ENCODE results near the gene GPR42.
"Not testable (repeated sequence)": the region's sequence is repeated elsewhere in the genome, so short reads cannot be mapped to it uniquely, and the experiment has no call there.

Gene GPR42

DNA sequence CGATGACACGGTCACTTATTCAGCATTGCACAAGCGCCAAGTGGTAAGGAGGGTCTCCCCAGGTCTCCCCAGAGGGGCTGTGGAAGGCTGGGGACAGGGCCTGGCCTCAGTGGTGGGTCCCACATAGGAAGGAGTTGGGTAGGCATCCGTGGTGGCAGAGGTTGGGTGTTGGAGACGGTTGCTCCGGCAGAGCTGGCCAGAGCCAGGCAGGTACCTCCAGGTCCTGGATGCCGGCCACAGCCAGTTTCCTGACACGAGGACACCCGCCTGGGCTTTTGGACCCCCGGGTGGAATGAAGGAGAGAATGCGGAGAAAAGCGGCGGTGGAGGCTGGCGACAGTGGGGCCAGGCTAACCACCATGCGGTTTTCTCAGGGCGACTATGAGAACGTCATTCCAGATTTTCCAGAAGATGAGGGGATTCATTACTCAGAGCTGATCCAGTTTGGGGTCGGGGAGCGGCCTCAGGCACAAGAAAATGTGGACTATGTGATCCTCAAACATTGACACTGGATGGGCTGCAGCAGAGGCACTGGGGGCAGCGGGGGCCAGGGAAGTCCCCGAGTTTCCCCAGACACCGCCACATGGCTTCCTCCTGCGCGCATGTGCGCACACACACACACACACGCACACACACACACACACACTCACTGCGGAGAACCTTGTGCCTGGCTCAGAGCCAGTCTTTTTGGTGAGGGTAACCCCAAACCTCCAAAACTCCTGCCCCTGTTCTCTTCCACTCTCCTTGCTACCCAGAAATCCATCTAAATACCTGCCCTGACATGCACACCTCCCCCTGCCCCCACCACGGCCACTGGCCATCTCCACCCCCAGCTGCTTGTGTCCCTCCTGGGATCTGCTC lies 24.4 kb upstream of the GPR42 start:
- in situ Hi-C loops (cut with HindIII; ENCODE audit: low sequenced_read_pairs): no loop called here

DNA sequence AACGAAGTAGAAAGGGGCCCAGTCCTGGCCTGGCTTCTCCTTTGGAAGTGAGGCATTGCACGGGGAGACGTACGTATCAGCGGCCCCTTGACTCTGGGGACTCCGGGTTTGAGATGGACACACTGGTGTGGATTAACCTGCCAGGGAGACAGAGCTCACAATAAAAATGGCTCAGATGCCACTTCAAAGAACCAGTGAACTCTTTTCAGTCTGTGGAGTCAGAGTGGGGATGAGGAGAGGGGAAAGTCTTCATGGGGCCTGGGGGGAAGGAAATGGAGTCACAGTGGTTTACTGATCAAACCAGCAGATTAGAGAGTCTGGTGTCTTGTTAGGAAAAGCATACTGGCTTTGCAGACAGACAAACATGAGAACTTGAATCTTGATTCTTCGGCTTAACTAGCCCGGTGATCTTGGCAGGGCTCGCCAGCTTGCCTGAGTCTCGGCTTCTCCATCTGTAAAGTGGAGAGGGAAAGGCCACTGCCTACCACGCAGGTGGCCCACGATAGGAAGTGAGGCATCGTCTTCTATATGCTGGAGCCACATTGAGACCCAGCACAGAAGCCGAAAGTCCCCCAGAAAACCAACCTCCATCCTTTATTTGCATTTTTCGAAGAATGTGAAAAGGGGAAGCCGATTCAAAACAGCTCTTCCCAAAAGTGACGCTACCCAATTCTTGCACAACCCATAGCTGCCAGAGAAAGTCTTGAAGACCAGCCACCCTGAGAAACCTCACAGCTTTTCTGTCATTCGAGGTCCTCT lies 23.5 kb upstream of the GPR42 start, which contains the start of gene FFAR1:
TSS of gene FFAR1 (plus strand) at position 732 of the 759 bp plus-strand sequence. CDS start 3,650 bp downstream, outside the sequence.
- in situ Hi-C loops (cut with HindIII; ENCODE audit: low sequenced_read_pairs): no loop called here

DNA sequence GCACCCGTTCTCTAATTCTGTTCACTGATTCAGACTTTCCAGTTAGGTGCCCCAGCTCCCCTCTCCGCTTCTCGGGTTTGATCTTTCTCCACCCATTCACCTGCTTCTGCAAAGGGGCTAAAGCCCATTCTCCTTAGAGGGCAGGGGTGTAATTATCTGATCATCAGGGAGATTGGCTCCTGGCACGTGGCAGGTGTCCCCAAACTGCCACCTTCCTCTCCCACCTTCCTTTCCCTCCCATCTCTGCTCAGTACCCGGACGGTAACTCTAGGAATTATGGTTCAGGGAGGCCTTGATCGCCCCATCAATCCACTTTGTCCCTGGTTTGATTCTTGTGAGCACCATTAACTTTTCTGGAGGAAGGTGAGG lies 23.0 kb upstream of the GPR42 start:
- in situ Hi-C loops (cut with HindIII; ENCODE audit: low sequenced_read_pairs): no loop called here

DNA sequence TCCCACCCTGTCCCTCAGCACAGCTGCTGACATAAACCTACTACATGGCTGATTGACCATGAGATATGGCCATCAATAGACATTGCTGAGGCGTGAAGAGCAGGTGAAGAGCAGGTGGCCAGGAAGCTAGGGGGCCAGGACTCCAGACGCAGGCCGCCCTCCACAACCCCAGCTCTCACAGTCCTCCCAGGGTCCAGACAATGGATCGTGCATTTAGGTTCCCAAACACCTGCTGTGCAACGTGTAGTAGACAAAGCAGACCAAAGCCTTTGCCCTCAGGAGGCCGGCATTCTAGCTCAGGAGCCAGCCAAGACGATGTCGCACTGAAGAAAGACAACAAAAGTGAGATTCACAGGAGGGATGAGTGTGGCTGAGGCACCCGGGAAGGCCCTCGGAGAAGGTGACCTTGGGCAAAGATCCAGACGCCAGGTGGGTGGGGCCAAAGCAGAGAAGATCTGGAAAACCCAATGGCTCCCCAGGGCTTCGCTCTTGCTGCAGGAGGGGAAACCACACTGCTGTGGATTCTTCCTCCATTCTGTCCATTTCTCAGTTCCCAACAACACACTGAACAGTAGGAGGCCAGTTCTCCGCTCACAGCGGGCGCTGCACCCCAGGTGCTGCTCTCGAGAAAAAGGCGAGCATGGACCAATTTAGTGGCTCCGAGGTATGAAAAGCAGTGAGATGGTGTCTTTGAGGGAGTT lies 21.8 kb upstream of the GPR42 start:
- in situ Hi-C loops (cut with HindIII; ENCODE audit: low sequenced_read_pairs): no loop called here

DNA sequence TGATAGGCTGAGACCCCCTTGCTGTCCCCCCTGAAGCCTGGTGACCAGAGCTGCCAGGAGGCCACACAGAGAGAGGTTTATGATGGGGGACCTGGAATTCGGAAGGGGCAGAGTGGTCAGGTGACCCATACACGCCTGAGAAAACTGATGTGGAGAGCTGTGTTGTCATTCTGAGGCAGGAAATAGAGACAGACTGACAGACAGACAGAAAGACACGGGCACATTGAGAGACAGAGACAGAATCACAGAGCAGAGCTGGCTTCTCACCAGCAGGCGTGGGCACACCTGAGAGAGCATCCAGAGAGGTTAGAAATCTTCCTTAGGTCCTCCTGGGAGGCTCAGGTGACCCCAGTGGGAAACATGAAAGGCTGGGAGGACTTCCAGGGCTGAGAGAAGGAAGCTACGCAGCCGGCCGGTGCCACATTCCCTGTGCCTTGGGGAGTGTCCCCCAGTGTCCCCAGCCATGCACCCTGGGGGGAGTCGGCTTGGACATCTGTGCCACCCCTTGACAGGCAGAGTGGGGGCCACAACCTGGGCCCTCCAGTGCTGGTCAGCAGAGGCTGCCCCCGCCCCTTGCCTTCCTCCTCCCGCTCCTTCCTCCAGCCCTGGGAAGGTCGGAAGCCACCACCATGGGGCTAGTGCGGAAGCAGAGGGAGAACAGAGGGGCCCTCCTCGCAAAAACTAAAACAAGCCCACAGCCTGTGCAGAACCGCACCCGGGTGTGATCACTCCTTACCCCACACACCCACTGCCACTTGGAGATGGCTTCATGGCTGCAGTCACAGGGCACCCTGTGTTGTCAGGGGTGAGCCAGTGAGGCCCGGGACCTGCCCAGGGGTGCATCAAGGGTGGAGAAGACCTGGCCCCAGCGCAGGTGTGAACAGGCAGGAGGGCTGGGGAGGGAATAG lies 21.0 kb upstream of the GPR42 start:
- in situ Hi-C loops (cut with HindIII; ENCODE audit: low sequenced_read_pairs): loop anchor here (5.0 kb wide), 5 partner anchors 42 to 137 kb away; partner anchors contain the start of gene HAMP

DNA sequence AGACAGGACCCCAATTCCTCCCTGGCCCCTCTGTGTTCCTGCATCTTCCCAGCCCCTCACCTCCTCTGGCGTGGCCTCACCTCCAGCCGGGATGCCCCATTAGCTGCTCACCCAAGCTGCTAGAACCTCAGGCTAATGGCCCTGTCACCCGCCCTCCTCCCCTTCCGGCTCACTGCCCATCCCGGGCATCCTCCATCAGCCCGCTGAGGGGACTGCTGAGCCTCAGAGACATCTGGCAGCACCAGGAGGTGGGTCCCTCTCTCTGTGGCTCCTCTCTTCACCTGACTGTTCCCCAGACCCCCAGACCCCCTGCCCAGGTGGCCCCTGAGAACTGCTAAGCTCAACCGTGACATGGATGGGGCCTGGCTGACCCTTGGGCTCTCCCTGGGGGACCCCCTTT lies 20.3 kb upstream of the GPR42 start:
- in situ Hi-C loops (cut with HindIII; ENCODE audit: low sequenced_read_pairs): loop anchor here (5.0 kb wide), 5 partner anchors 42 to 137 kb away; partner anchors contain the start of gene HAMP

DNA sequence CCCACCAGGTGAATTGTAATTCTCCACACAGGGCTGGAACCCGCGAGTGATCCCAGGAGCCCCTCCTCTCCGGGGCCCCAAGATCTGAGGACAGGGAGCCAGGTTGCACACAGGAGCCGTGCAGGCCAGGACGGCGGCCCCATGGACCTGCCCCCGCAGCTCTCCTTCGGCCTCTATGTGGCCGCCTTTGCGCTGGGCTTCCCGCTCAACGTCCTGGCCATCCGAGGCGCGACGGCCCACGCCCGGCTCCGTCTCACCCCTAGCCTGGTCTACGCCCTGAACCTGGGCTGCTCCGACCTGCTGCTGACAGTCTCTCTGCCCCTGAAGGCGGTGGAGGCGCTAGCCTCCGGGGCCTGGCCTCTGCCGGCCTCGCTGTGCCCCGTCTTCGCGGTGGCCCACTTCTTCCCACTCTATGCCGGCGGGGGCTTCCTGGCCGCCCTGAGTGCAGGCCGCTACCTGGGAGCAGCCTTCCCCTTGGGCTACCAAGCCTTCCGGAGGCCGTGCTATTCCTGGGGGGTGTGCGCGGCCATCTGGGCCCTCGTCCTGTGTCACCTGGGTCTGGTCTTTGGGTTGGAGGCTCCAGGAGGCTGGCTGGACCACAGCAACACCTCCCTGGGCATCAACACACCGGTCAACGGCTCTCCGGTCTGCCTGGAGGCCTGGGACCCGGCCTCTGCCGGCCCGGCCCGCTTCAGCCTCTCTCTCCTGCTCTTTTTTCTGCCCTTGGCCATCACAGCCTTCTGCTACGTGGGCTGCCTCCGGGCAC lies 19.3 kb upstream of the GPR42 start:
- in situ Hi-C loops (cut with HindIII; ENCODE audit: low sequenced_read_pairs): loop anchor here (5.0 kb wide), 5 partner anchors 41 to 136 kb away; partner anchors contain the start of gene HAMP

DNA sequence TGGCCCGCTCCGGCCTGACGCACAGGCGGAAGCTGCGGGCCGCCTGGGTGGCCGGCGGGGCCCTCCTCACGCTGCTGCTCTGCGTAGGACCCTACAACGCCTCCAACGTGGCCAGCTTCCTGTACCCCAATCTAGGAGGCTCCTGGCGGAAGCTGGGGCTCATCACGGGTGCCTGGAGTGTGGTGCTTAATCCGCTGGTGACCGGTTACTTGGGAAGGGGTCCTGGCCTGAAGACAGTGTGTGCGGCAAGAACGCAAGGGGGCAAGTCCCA lies 18.8 kb upstream of the GPR42 start:
- in situ Hi-C loops (cut with HindIII; ENCODE audit: low sequenced_read_pairs): loop anchor here (5.0 kb wide), 5 partner anchors 40 to 135 kb away; partner anchors contain the start of gene HAMP

DNA sequence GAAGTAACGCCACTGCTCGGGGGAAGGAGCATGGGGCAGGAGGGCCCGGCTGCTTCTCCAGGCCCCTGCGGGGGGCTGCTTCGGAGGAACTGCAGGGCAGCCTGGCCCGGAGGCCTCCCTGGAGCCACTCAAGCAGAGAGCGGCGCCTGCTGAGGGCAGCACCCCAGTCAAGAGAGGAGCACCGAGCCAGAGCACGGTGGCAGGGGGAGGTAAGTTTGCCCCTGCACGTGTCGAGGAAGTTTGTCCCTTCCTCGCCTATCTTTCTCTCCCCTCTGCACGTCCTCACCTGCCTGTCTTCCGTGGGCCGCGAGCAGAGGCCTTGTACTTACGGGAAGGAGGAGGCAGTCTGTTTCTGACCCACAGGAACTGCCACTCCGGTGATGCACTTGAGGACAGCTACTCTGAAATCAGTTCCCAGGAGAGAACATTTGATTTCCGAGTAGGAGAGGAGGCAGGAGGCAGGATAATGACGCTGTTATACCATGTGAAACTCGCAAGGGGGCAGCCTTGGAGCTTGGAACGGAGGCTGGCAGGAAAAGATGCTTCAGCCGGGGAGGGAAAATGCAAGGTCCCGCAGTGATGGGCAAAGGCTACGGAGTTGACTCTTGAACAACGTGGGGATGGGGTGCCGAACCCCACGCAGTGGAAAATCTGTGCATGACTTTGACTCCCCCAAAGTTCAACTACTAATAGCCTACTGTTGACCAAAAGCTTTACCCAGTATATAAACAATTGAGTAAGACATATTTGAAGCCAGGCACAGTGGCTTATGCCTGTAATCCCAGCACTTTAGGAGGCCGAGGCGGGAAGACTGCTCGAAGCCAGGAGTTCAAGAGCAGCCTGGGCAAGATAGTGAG lies 18.2 kb upstream of the GPR42 start:
- in situ Hi-C loops (cut with HindIII; ENCODE audit: low sequenced_read_pairs): loop anchor here (5.0 kb wide), 5 partner anchors 40 to 135 kb away; partner anchors contain the start of gene HAMP

DNA sequence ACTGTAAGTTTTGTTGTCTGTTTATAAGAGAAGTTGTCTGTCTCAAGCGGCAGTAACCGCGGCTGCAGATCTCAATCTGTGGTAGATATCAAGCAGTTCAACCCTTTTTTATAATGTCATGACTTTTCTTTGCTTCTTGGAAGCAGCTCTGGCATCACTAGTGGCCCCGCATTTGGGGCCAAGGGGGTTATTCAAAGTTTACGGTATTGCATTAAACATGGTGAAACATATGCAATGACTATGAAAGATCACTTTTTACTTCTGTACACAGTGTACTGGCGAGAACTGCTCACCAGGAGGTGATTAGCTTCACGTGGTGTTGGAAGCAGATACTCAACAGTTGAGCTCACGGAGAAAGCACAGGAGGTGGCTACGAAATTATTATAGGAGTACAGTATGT lies 17.2 kb upstream of the GPR42 start:
- in situ Hi-C loops (cut with HindIII; ENCODE audit: low sequenced_read_pairs): loop anchor here (5.0 kb wide), 5 partner anchors 39 to 134 kb away; partner anchors contain the start of gene HAMP

DNA sequence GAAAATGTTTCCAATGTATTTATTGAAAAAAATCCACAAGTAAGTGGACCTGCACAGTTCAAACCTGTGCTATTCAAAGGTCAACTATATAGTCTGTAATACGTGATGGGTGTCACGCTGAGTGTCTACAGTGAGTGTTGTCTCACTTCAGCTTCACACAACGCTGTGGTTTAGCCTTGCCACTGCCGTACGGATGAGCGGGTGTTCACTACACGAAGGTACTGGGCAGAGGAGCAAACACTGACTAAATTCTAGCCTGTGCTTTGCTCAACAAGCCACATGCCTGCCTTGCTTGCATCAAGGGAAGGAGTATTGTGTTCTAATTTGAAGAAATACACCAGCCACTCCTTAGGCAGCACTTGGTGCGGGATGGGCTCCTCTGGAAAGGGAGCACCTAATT lies 16.0 kb upstream of the GPR42 start:
- in situ Hi-C loops (cut with HindIII; ENCODE audit: low sequenced_read_pairs): loop anchor here (5.0 kb wide), 5 partner anchors 37 to 132 kb away; partner anchors contain the start of gene HAMP

DNA sequence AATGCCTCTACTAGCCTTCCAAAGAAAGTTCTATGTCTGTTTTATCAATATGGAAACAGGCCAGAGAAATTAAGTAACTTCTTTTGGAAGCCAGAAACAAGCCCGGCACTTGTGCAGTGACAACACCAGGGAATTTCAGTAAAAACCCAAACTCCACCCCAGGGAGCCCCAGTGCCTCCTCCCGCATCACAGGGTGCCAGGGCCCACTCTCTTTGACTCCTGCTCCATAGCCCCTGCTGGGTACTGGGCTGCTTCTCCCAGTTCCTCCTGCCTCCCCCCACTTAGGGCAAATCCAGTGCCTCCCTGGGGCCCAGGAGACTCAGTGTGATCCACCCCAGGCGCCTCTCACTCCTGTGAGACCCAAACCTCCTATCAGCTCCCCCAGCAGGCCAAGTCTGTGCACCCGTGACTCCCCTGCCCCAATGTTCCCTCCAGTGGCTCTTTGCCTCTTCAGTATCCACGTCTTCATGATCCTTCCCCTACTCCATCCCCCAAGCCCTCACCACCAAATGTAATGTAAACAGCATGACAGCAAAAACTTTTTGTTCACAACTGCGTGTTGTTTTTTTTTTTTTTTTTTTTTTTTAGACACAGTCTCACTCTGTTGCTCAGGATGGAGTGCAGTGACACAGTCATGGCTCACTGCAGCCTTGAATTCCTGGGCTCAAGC lies 14.9 kb upstream of the GPR42 start:
- in situ Hi-C loops (cut with HindIII; ENCODE audit: low sequenced_read_pairs): no loop called here

DNA sequence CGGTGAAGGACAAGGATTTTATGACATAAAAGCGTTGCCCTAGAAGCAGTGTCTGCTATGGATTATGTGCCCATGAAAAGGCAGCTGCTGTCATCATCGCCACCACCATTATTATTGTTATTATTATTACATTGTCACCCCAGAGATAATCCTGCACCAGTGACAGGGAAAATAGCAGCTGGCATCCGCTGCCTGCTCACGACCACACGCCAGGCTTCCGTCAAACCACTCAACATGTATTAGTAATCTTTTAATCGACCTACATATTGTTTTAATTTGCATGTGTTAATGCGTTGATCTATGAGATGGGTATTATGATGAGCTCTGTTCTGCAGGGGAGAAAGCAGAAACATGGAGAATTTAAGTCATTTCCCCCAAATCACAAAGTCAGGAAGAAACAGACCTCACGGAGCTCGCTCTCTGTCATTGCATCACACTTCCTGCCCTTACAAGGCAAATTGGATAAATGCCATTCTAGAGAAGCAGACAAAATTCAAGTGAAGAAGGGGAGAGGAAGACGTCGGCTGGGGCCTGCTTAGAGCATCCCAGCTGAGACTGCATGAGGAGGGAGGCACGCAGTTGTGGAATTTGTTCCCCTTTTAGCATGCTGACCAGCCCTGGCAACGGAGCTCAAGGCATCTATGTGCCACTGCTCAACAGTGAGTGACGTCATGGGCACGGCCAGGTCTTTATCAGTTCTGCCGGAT lies 12.8 kb upstream of the GPR42 start, which contains the start of gene FFAR3:
TSS of gene FFAR3 (plus strand) at position 594 of the 707 bp plus-strand sequence. CDS start 431 bp downstream, outside the sequence.
- in situ Hi-C loops (cut with HindIII; ENCODE audit: low sequenced_read_pairs): no loop called here

DNA sequence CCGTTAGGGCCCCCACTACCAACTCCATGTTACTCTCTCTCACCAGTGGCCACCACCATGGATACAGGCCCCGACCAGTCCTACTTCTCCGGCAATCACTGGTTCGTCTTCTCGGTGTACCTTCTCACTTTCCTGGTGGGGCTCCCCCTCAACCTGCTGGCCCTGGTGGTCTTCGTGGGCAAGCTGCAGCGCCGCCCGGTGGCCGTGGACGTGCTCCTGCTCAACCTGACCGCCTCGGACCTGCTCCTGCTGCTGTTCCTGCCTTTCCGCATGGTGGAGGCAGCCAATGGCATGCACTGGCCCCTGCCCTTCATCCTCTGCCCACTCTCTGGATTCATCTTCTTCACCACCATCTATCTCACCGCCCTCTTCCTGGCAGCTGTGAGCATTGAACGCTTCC lies 12.0 kb upstream of the GPR42 start:
- in situ Hi-C loops (cut with HindIII; ENCODE audit: low sequenced_read_pairs): not testable (repeated sequence)

DNA sequence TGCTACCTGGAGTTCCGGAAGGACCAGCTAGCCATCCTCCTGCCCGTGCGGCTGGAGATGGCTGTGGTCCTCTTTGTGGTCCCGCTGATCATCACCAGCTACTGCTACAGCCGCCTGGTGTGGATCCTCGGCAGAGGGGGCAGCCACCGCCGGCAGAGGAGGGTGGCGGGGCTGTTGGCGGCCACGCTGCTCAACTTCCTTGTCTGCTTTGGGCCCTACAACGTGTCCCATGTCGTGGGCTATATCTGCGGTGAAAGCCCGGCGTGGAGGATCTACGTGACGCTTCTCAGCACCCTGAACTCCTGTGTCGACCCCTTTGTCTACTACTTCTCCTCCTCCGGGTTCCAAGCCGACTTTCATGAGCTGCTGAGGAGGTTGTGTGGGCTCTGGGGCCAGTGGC lies 11.5 kb upstream of the GPR42 start:
- in situ Hi-C loops (cut with HindIII; ENCODE audit: low sequenced_read_pairs): not testable (repeated sequence)

DNA sequence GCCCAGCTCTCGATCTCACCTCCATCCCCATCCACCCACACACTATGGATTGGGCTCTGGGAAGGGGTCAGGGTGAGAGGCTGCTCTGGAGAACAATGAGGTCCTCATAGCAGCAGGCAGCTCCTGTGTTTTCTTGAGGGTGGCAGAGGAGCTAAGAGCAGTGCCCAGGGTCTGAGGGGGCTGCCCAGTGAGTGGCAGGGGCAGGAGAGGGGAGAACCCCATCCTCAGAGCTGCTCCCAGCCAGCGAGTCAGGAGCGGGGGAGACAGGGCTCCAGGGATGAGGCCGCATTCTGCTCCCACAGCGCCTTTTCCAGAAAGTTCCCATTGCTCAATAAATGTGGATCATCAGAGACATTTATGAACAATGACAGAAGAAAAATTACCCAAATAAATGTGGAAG lies 10.8 kb upstream of the GPR42 start:
- in situ Hi-C loops (cut with HindIII; ENCODE audit: low sequenced_read_pairs): not testable (repeated sequence)

DNA sequence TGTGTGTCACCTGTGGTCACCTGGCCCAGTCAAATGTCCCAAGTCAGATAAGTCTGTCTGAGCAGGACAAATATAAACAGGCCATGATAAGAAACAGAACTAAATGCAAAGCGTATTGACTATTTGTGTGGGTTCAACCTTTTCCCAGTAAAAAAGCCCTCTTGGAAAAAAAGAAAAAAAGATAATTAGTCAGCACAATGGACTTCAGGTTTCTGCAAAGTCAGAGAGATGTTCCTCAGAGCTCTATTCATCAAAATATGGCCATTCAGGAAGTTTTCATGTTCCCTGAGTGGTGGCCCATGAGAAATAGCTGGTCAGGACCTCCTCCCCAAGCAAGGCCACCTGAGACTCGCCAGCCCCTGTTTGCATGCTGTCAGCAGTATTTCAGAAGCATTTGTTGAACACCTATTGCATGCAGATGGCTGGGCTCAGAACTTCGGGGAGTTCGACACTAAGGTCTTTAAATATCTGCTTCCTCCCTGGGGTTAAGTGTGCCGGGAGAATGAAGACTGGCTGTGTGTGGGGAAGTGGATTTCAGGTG lies 9.9 kb upstream of the GPR42 start:
- in situ Hi-C loops (cut with HindIII; ENCODE audit: low sequenced_read_pairs): no loop called here

All from endothelial cell of hepatic sinusoid (primary cell).